T-helper 22 cell (primary cell): ENCODE data around the gene TMEM179B.
"Not testable (repeated sequence)": the region's sequence is repeated elsewhere in the genome, so short reads cannot be mapped to it uniquely, and the experiment has no call there.

Experiments used
- DNase-seq: peaks from one replicate; pipeline ENCODE4 v3.0.0-alpha.2; 2020; ENCODE audit warnings: low read depth

The TMEM179B gene

GRCh38 chr11:62789576-62789975 is 2.4 kb downstream of the TMEM179B start:
- DNase-seq = no peak

- peak; percentile 82 for DNase-seq
Observed at GRCh38 chr11:62791501-62792201, 4.4 kb downstream of the TMEM179B start, which contains the start of gene TMEM223. TMEM223 (minus strand) TSS chr11:62792006; CDS start chr11:62791994, 12 bp downstream.

GRCh38 chr11:62792202-62792575 is 5.0 kb downstream of the TMEM179B start:
- DNase-seq = peak; percentile 15

GRCh38 chr11:62794201-62794775 is 7.1 kb downstream of the TMEM179B start:
- no peak for DNase-seq

- no peak for DNase-seq
Observed at GRCh38 chr11:62796281-62796680, 9.1 kb downstream of the TMEM179B start.

- no peak for DNase-seq
Observed at GRCh38 chr11:62799486-62799885, 12.3 kb downstream of the TMEM179B start.

GRCh38 chr11:62801071-62801470 is 13.9 kb downstream of the TMEM179B start:
- no peak for DNase-seq

GRCh38 chr11:62804310-62805075 is 17.3 kb downstream of the TMEM179B start:
- no peak for DNase-seq

- DNase-seq = peak; percentile 88
Observed at GRCh38 chr11:62805076-62805892, 18.1 kb downstream of the TMEM179B start, which contains the start of gene NXF1. NXF1 (minus strand) TSS chr11:62805440; CDS start chr11:62805356, 84 bp downstream.

GRCh38 chr11:62805961-62806441 is 18.8 kb downstream of the TMEM179B start:
- no peak for DNase-seq

GRCh38 chr11:62806611-62807121 is 19.5 kb downstream of the TMEM179B start:
- no peak for DNase-seq

- no peak for DNase-seq
Observed at GRCh38 chr11:62810748-62811147, 23.5 kb downstream of the TMEM179B start.

- no peak for DNase-seq
Observed at GRCh38 chr11:62811659-62812058, 24.5 kb downstream of the TMEM179B start.

GRCh38 chr11:62816557-62816956 is 29.4 kb downstream of the TMEM179B start:
- no peak for DNase-seq

GRCh38 chr11:62817129-62817528 is 29.9 kb downstream of the TMEM179B start:
- no peak for DNase-seq

- no peak for DNase-seq
Observed at GRCh38 chr11:62823677-62824076, 36.5 kb downstream of the TMEM179B start.

- DNase-seq = not testable (repeated sequence)
Observed at GRCh38 chr11:62828130-62828529, 40.9 kb downstream of the TMEM179B start.

- DNase-seq = no peak
Observed at GRCh38 chr11:62830904-62831519, 43.8 kb downstream of the TMEM179B start.

GRCh38 chr11:62831520-62832335 is 44.5 kb downstream of the TMEM179B start, which contains the start of gene STX5:
STX5 (minus strand) TSS chr11:62832051; CDS start chr11:62831243, 808 bp downstream.
- DNase-seq = peak; percentile 98
